Osteocyte (in vitro differentiated cells): Measurements from ENCODE around the gene ZCCHC13. TPM values are rescaled to one million over a fixed set of nuclear protein-coding genes. Genes with fewer than 3 reads are reported as not detected.
"Not testable (repeated sequence)": the region's sequence is repeated elsewhere in the genome, so short reads cannot be mapped to it uniquely, and the experiment has no call there.

Source experiments
- DNase-seq: peaks from one replicate; pipeline ENCODE4 v3.0.0; 2021; ENCODE audit warnings: mixed read lengths; ENCODE audit not compliant: unreplicated experiment; ENCODE audit errors: extremely low spot score
- H3K27ac Mint-ChIP-seq: one replicate; pipeline ENCODE4 v1.8.0; 2021; ENCODE audit warnings: mild to moderate bottlenecking, mixed read lengths; ENCODE audit not compliant: unreplicated experiment
- H3K27me3 Mint-ChIP-seq: one replicate; pipeline ENCODE4 v1.8.0; 2021; ENCODE audit warnings: mixed read lengths; ENCODE audit not compliant: unreplicated experiment
- H3K36me3 Mint-ChIP-seq: one replicate; pipeline ENCODE4 v1.8.0; 2021; ENCODE audit warnings: mixed read lengths; ENCODE audit not compliant: unreplicated experiment
- H3K4me1 Mint-ChIP-seq: one replicate; pipeline ENCODE4 v1.8.0; 2021; ENCODE audit warnings: mixed read lengths; ENCODE audit not compliant: unreplicated experiment
- H3K4me3 Mint-ChIP-seq: one replicate; pipeline ENCODE4 v1.8.0; 2021; ENCODE audit warnings: mild to moderate bottlenecking, moderate library complexity, mixed read lengths; ENCODE audit not compliant: unreplicated experiment
- H3K9me3 Mint-ChIP-seq: one replicate; pipeline ENCODE4 v1.8.0; 2021; ENCODE audit warnings: mixed read lengths; ENCODE audit not compliant: unreplicated experiment
- CTCF ChIP-seq: fragments of 200-600 bp; sonication (generic); IDR thresholded peaks from 2 replicates; pipeline ENCODE4 v1.5.0; 2021; ENCODE audit warnings: antibody characterized with exemption, mild to moderate bottlenecking, moderate library complexity
- total RNA-seq: library from RNA; stranded (reverse); gene quantifications from 2 replicates; pipeline ENCODE4 v1.2.1, GENCODE V29; 2021

Gene ZCCHC13
- total RNA-seq, 1 donor from 2014 or later = not detected

GRCh38 chrX:74321191-74321590 is 17.2 kb downstream of the ZCCHC13 start:
- Mint-ChIP-seq H3K4me1 (no peaks in the 10 kb centered on the region), H3K9me3 (no peaks in the 10 kb centered on the region), H3K36me3 (no peaks in the 10 kb centered on the region), H3K27me3 (peaks cover 9% of the 10 kb centered on the region), H3K4me3 (no peak overlapping the region), H3K27ac (no peak overlapping the region)
- no peak for DNase-seq
- TF ChIP-seq CTCF = no peak

GRCh38 chrX:74324131-74324530 is 20.2 kb downstream of the ZCCHC13 start:
- Mint-ChIP-seq H3K4me3 (no peak overlapping the region), H3K27me3 (peaks cover 9% of the 10 kb centered on the region), H3K27ac (no peak overlapping the region), H3K4me1 (no peaks in the 10 kb centered on the region), H3K36me3 (no peaks in the 10 kb centered on the region), H3K9me3 (no peaks in the 10 kb centered on the region)
- no peak for TF ChIP-seq CTCF
- no peak for DNase-seq

GRCh38 chrX:74325130-74326059 is 21.4 kb downstream of the ZCCHC13 start:
- Mint-ChIP-seq H3K9me3 (no peaks in the 10 kb centered on the region), H3K27me3 (peaks cover 5% of the 10 kb centered on the region), H3K36me3 (no peaks in the 10 kb centered on the region), H3K4me3 (no peak overlapping the region), H3K4me1 (no peaks in the 10 kb centered on the region), H3K27ac (no peak overlapping the region)
- no peak for TF ChIP-seq CTCF
- DNase-seq = no peak

GRCh38 chrX:74338852-74339251 is 34.9 kb downstream of the ZCCHC13 start:
- Mint-ChIP-seq H3K4me3 (no peak overlapping the region), H3K27me3 (peaks cover 7% of the 10 kb centered on the region), H3K4me1 (peaks cover 7% of the 10 kb centered on the region), H3K27ac (no peak overlapping the region), H3K9me3 (peaks cover 44% of the 10 kb centered on the region), H3K36me3 (peaks cover 6% of the 10 kb centered on the region)
- no peak for DNase-seq
- no peak for TF ChIP-seq CTCF

- no peak for DNase-seq
- Mint-ChIP-seq H3K4me1 (peaks cover 8% of the 10 kb centered on the region), H3K36me3 (peaks cover 6% of the 10 kb centered on the region), H3K4me3 (no peak overlapping the region), H3K27me3 (peaks cover 7% of the 10 kb centered on the region), H3K27ac (no peak overlapping the region), H3K9me3 (peaks cover 44% of the 10 kb centered on the region)
- no peak for TF ChIP-seq CTCF
These were observed 36.1 kb downstream of the ZCCHC13 start for GRCh38 chrX:74340051-74340450.

- peaks cover 27% of the 10 kb centered on the region for H3K9me3 Mint-ChIP-seq
- not testable (repeated sequence) for DNase-seq, H3K27me3 Mint-ChIP-seq, H3K27ac Mint-ChIP-seq, H3K4me3 Mint-ChIP-seq, H3K36me3 Mint-ChIP-seq, H3K4me1 Mint-ChIP-seq
These were observed 38.2 kb downstream of the ZCCHC13 start for GRCh38 chrX:74342211-74342610.
